Common myeloid progenitor, CD34-positive (primary cell): Measurements from ENCODE around the gene MCM5.

Experiments
- CTCF ChIA-PET: fragments of 350-600 bp; sonication (Branson Sonifier 250); formaldehyde crosslinking; loops from one replicate; lab custom pipeline; 2021; ENCODE audit warnings: antibody characterized with exemption; lab: Charles Lee
- POLR2A ChIA-PET: fragments of 350-600 bp; sonication (Branson Sonifier 250); formaldehyde crosslinking; loops from one replicate; lab custom pipeline; 2021; ENCODE audit warnings: antibody characterized with exemption; lab: Charles Lee
- DNase-seq, 3 donors: peaks; one replicate each; pipeline versions ENCODE4 v3.0.0 to v3.0.0-alpha.2; 2013
- H3K27ac ChIP-seq, 2 experiments: 1 replicate in 1 of 2; 2 replicates in 1 of 2; pipeline ENCODE4 v1.7.0; 2013; ENCODE audit warnings: inconsistent platforms in 2 of 2, low read length in 2 of 2, mild to moderate bottlenecking in 2 of 2, low read depth in 1 of 2, moderate library complexity in 1 of 2; ENCODE audit not compliant: severe bottlenecking in 2 of 2, insufficient read depth in 1 of 2, poor library complexity in 1 of 2
- H3K27me3 ChIP-seq, 5 experiments: replicated peaks in 2 of 5; 1 replicate in 3 of 5; 2 replicates in 2 of 5; pipeline versions ENCODE4 v1.6.1 to v1.7.0; 2013; ENCODE audit warnings: low read length in 4 of 5, mild to moderate bottlenecking in 2 of 5, moderate library complexity in 2 of 5, inconsistent platforms in 1 of 5; ENCODE audit not compliant: insufficient read depth in 5 of 5, control insufficient read depth in 4 of 5
- H3K36me3 ChIP-seq, 4 experiments: 1 replicate in 2 of 4; 2 replicates in 2 of 4; pipeline versions ENCODE4 v1.6.1 to v1.7.0; 2013; ENCODE audit warnings: low read length in 3 of 4, control low read depth in 1 of 4, mild to moderate bottlenecking in 1 of 4; ENCODE audit not compliant: control insufficient read depth in 4 of 4, insufficient read depth in 4 of 4
- H3K4me1 ChIP-seq, 4 experiments: 1 replicate in 3 of 4; 2 replicates in 1 of 4; pipeline versions ENCODE4 v1.6.1 to v1.7.1; 2013; ENCODE audit warnings: low read length in 3 of 4, mild to moderate bottlenecking in 3 of 4, control low read depth in 1 of 4, inconsistent platforms in 1 of 4, moderate library complexity in 1 of 4; ENCODE audit not compliant: control insufficient read depth in 4 of 4, insufficient read depth in 4 of 4; ENCODE audit errors: control extremely low read depth in 1 of 4
- H3K4me3 ChIP-seq, 7 experiments: 1 replicate in 4 of 7; 2 replicates in 3 of 7; pipeline versions ENCODE4 v1.5.1 to v1.7.0; 2013; ENCODE audit warnings: mild to moderate bottlenecking in 7 of 7, low read length in 6 of 7, moderate library complexity in 6 of 7, inconsistent platforms in 2 of 7, low read depth in 2 of 7, control low read depth in 1 of 7; ENCODE audit not compliant: insufficient read depth in 4 of 7, control insufficient read depth in 1 of 7; ENCODE audit errors: extremely low read depth in 1 of 7
- H3K9me3 ChIP-seq, 5 experiments: 1 replicate in 4 of 5; 2 replicates in 1 of 5; pipeline versions ENCODE4 v1.6.1 to v1.7.1; 2013; ENCODE audit warnings: low read length in 4 of 5, mild to moderate bottlenecking in 2 of 5, inconsistent platforms in 1 of 5, low read depth in 1 of 5, moderate library complexity in 1 of 5; ENCODE audit not compliant: control insufficient read depth in 4 of 5, insufficient read depth in 2 of 5; ENCODE audit errors: control extremely low read depth in 1 of 5
- WGBS: methylation state at CpG from one replicate; pipeline ENCODE4 v1.1.5; 2013; ENCODE audit not compliant: insufficient coverage; 5-methylcytosine and 5-hydroxymethylcytosine counted together

The MCM5 gene

DNA sequence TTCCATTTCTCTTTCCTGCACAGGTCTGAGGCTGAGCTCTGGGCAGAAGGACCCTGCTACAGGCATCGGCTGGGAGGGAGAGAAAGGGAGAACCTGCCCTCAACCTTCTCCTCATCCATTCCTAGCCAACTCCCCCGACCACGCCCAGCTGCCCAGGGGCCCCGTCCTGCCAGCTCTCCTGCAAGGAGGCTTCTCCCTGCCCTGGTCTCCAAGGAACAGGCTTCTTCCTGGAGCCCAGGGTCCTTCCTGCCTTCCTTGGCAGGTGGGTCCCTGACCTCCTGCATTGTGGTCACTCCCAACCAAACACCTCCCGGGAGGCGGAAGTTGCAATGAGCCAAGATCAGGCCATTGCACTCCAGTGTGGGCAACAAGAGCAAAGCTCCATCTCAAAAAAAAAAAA, 31.6 kb upstream of the MCM5 start:
- Histone ChIP-seq H3K27ac (no peak overlapping the region), H3K9me3 (no peaks in the 10 kb centered on the region), H3K4me3 (no peak overlapping the region), H3K36me3 (no peaks in the 10 kb centered on the region), H3K27me3 (no peaks in the 10 kb centered on the region), H3K4me1 (peaks cover 0 to 19% (median 16%) of the 10 kb centered on the region in 4 experiments)
- 83% methylated on average over 2 of the region's 6 CpGs for WGBS
- CTCF ChIA-PET = interaction anchor here (1.1 to 1.4 kb wide), 3 partner anchors 25 to 30 kb away, joined by 3 to 4 read pairs (median 3); no protein-coding TSS in a partner anchor
- POLR2A ChIA-PET = no interaction called here
- no peak for DNase-seq

DNA sequence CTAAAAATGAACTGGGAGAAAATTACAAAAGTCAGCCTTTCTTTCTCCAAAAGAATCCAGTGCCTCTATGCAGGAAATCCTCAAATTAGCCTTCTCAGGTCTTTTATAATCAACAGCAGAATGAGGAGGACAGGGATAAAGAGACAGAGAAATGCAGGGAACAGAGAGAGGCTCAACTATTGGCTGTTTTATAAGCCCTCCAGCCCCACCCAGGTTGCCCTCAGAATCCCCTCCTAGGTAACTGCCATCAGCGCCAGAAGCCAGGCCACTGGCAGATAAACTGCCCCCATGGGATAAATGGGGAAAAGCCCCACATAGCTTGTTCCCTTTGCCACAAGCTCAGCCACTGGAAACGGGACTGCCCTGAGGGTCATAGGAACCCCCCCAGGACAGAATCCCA, 29.9 kb upstream of the MCM5 start:
- H3K27me3 ChIP-seq = no peaks in the 10 kb centered on the region
- no peak overlapping the region for H3K4me3 ChIP-seq
- WGBS = no CpG with 5 or more reads among the region's 2 CpGs
- no peak for DNase-seq
- H3K4me1 ChIP-seq = peaks cover 0 to 27% (median 18%) of the 10 kb centered on the region in 4 experiments
- H3K27ac ChIP-seq = no peak overlapping the region
- ChIA-PET POLR2A (no interaction called here), CTCF (interaction anchor here (0.7 to 1.2 kb wide), 2 partner anchors 11 to 31 kb away, joined by 3 read pairs; no protein-coding TSS in a partner anchor)
- H3K9me3 ChIP-seq = no peaks in the 10 kb centered on the region
- H3K36me3 ChIP-seq = no peaks in the 10 kb centered on the region

DNA sequence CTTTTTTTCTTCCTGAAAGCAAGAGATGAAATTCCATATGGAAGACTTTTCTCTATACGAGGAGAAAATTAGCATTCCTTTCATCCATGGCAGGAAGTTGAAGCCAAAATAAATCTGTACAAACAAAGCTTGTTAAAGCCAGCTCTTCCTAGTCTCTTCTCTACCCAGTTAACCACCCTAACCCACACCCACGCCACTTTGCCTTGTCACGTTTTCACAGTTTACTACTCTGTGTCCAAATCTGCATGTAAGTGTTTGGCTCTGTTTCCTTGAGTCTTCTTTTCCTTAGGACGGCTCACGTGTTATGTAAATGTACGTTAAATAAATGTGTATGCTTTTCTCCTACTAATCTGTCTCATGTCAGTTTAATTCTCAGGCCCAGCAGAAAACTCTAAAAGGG, 26.2 kb upstream of the MCM5 start:
- 93% methylated on average over 2 of the region's 6 CpGs for WGBS
- Histone ChIP-seq H3K9me3 (no peaks in the 10 kb centered on the region), H3K4me3 (no peak overlapping the region), H3K4me1 (peaks cover 6 to 52% (median 40%) of the 10 kb centered on the region in 4 experiments), H3K36me3 (no peaks in the 10 kb centered on the region), H3K27me3 (no peaks in the 10 kb centered on the region), H3K27ac (no peak overlapping the region)
- ChIA-PET CTCF (no interaction called here), POLR2A (no interaction called here)
- no peak for DNase-seq

DNA sequence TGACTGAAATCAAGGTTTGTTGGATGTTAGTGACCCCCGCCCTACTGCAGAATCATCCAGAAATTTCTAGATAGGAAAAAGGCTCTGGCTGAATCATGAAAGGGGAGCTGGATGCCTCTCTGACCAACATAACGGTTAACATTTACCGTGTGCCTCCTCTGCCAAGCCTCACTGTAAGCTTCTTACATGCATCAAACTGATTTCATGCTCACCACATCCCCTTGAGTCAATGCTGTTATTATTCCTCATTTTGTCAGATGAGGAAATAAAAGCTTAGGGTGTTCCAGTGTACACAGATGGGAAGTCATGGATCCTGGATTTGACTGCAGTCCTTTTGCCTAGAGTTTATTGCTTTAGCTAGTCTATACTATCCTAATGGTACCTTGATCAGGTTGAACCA, 24.9 kb upstream of the MCM5 start:
- ChIA-PET POLR2A (no interaction called here), CTCF (interaction anchor here (1.0 to 3.7 kb wide), 4 partner anchors 16 to 207 kb away, joined by 3 to 19 read pairs (median 4); no protein-coding TSS in a partner anchor)
- H3K4me3 ChIP-seq = no peak overlapping the region
- no peak overlapping the region for H3K27ac ChIP-seq
- peak in 2 of 3 donors; percentile 58 to 65 for DNase-seq
- WGBS = 86% methylated on average over 1 of the region's 3 CpGs
- peaks cover 6 to 53% (median 40%) of the 10 kb centered on the region in 4 experiments for H3K4me1 ChIP-seq
- H3K27me3 ChIP-seq = no peaks in the 10 kb centered on the region
- H3K9me3 ChIP-seq = no peaks in the 10 kb centered on the region
- no peaks in the 10 kb centered on the region for H3K36me3 ChIP-seq

GRCh38 chr22:35375526-35375925, 24.4 kb upstream of the MCM5 start:
- no peaks in the 10 kb centered on the region for H3K9me3 ChIP-seq
- H3K4me3 ChIP-seq = no peak overlapping the region
- no peaks in the 10 kb centered on the region for H3K27me3 ChIP-seq
- POLR2A ChIA-PET = interaction anchor here (0.7 kb wide), 1 partner anchor 80 kb away, joined by 3 read pairs; no protein-coding TSS in a partner anchor
- CTCF ChIA-PET = interaction anchor here (0.6 to 3.7 kb wide), 9 partner anchors 13 to 252 kb away, joined by 3 to 19 read pairs (median 4); no protein-coding TSS in a partner anchor
- H3K4me1 ChIP-seq = peaks cover 6 to 58% (median 41%) of the 10 kb centered on the region in 4 experiments
- H3K27ac ChIP-seq = no peak overlapping the region
- no peak for DNase-seq
- no peaks in the 10 kb centered on the region for H3K36me3 ChIP-seq
- whole genome bisulfite sequencing = 95% methylated on average over 6 of the region's 8 CpGs

GRCh38 chr22:35376728-35377472, 23.0 kb upstream of the MCM5 start:
- H3K27ac ChIP-seq = peak overlapping the region in 1 of 2 experiments; percentile 63
- 5% methylated on average over 9 of the region's 17 CpGs for WGBS

DNA sequence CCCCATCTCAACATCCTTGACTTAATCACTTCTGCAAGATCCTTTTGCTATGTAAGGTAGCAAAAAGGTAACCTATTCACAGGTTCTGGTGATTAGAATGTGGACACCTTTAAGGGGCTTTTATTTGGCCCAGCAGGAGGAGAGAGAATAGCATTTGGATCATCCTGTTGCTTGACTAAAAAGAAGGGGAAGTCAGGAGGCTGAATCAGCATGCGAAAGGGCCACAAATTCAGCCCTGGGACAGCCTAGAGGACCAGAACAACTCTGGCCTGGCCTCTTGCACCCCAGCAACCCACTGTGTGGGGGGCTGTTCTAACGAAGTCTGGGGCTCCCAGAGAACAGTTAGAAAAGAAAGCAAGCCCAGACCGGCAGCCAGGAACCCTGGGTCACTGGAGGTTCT, 22.2 kb upstream of the MCM5 start:
- CTCF ChIA-PET = interaction anchor here (3.7 kb wide), 1 partner anchor 33 kb away, joined by 19 read pairs; no protein-coding TSS in a partner anchor
- 76% methylated on average over 2 of the region's 3 CpGs for WGBS

More at GRCh38 chr22:35376728-35377472, 23.0 kb upstream of the MCM5 start:
- no peaks in the 10 kb centered on the region for H3K9me3 ChIP-seq
- H3K4me1 ChIP-seq = peaks cover 6 to 65% (median 46%) of the 10 kb centered on the region in 4 experiments
- ChIA-PET CTCF (interaction anchor here (0.7 to 3.7 kb wide), 4 partner anchors 12 to 34 kb away, joined by 3 to 19 read pairs (median 6); no protein-coding TSS in a partner anchor), POLR2A (interaction anchor here (0.7 to 1.1 kb wide), 2 partner anchors 227 to 1008 kb away, joined by 5 to 6 read pairs; no protein-coding TSS in a partner anchor)
- peaks cover 0 to 8% (median 0%) of the 10 kb centered on the region in 5 experiments for H3K27me3 ChIP-seq
- peak; percentile 97 to 98 (median 97) for DNase-seq
- H3K4me3 ChIP-seq = peak overlapping the region in 2 of 7 experiments; percentile 42 to 45
- no peaks in the 10 kb centered on the region for H3K36me3 ChIP-seq

More for the DNA sequence above, 22.2 kb upstream of the MCM5 start:
- Histone ChIP-seq H3K27me3 (peaks cover 0 to 11% (median 0%) of the 10 kb centered on the region in 5 experiments), H3K27ac (no peak overlapping the region), H3K4me3 (no peak overlapping the region), H3K4me1 (peaks cover 6 to 60% (median 43%) of the 10 kb centered on the region in 4 experiments), H3K9me3 (no peaks in the 10 kb centered on the region), H3K36me3 (no peaks in the 10 kb centered on the region)
- DNase-seq = no peak
- POLR2A ChIA-PET = no interaction called here
